Gastroesophageal sphincter (tissue), 3 donors: ENCODE results near the gene CHRNA5.

ENCODE experiments used
- EP300 ChIP-seq: sonication (generic); formaldehyde crosslinking; IDR thresholded peaks from one replicate; pipeline ENCODE4 v1.6.1; 2017; ENCODE audit warnings: antibody characterized with exemption, mild to moderate bottlenecking
- POLR2A ChIP-seq, 2 donors: fragments of 450-650 bp; IDR thresholded peaks; one replicate each; pipeline ENCODE4 v1.6.1; 2017; ENCODE audit warnings: antibody characterized with exemption in 2 of 2, mild to moderate bottlenecking in 2 of 2, moderate library complexity in 1 of 2
- POLR2AphosphoS5 ChIP-seq: sonication (generic); formaldehyde crosslinking; IDR thresholded peaks from one replicate; pipeline ENCODE4 v1.6.1; 2017; ENCODE audit warnings: antibody characterized with exemption
- TF ChIP-seq, protein P1 (sequence below), 4 experiments: fragments of 200-600 bp in 2 of 4; fragments of 450-650 bp in 2 of 4; sonication (generic) in 1 of 4; IDR thresholded peaks; one replicate each; pipeline ENCODE4 v1.5.1; 2017 to 2019; ENCODE audit warnings: antibody characterized with exemption in 4 of 4, mild to moderate bottlenecking in 2 of 4, moderate library complexity in 2 of 4

DNA sequence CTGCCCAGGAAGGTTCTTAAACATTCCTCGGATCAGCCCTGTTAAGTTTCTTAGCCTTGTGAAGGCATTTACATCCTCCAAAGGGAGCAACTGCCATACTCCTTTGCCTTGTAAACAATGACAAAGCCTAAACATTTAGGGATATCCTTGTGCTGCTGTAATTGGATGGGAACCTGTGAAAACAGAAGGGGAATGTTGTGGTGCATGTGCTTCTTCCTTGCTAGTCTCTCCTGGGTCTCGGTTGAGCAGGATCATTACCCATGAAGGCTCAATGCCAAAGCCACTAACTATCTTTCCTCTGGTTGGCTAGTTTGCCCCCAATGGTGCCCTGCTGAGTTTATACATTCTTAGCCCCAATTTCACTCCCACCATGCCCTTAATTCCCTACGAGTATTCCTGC is 38.1 kb downstream of the CHRNA5 start:
- TF ChIP-seq, protein P1, sequence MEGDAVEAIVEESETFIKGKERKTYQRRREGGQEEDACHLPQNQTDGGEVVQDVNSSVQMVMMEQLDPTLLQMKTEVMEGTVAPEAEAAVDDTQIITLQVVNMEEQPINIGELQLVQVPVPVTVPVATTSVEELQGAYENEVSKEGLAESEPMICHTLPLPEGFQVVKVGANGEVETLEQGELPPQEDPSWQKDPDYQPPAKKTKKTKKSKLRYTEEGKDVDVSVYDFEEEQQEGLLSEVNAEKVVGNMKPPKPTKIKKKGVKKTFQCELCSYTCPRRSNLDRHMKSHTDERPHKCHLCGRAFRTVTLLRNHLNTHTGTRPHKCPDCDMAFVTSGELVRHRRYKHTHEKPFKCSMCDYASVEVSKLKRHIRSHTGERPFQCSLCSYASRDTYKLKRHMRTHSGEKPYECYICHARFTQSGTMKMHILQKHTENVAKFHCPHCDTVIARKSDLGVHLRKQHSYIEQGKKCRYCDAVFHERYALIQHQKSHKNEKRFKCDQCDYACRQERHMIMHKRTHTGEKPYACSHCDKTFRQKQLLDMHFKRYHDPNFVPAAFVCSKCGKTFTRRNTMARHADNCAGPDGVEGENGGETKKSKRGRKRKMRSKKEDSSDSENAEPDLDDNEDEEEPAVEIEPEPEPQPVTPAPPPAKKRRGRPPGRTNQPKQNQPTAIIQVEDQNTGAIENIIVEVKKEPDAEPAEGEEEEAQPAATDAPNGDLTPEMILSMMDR (IDR thresholded peaks at IDR 0.05): no peak
- TF ChIP-seq POLR2A (IDR thresholded peaks at IDR 0.05): no peak
- TF ChIP-seq POLR2AphosphoS5: no peak
- no peak for TF ChIP-seq EP300
